Neural crest cell (in vitro differentiated cells): ENCODE data around the gene DOCK4. TPM values are rescaled to one million over a fixed set of nuclear protein-coding genes. Genes with fewer than 3 reads are reported as not detected.

Experiments used
- DNase-seq: peaks from one replicate; pipeline ENCODE4 v3.0.0; 2021; ENCODE audit warnings: low read depth, mixed read lengths, low spot score
- H3K27ac Mint-ChIP-seq: one replicate; pipeline ENCODE4 v1.8.0; 2021; ENCODE audit warnings: mild to moderate bottlenecking, mixed read lengths; ENCODE audit not compliant: unreplicated experiment
- H3K27me3 Mint-ChIP-seq: 2 replicates; pipeline ENCODE4 v1.8.0; 2021; ENCODE audit warnings: low read depth, mild to moderate bottlenecking, mixed read lengths
- H3K36me3 Mint-ChIP-seq: 2 replicates; pipeline ENCODE4 v1.8.0; 2021; ENCODE audit warnings: low read depth, mild to moderate bottlenecking, mixed read lengths
- H3K4me1 Mint-ChIP-seq: 2 replicates; pipeline ENCODE4 v1.8.0; 2021; ENCODE audit warnings: mixed read lengths
- H3K4me3 Mint-ChIP-seq: one replicate; pipeline ENCODE4 v1.8.0; 2021; ENCODE audit warnings: mild to moderate bottlenecking, mixed read lengths
- H3K9me3 Mint-ChIP-seq: 2 replicates; pipeline ENCODE4 v1.8.0; 2021; ENCODE audit warnings: mixed read lengths
- CTCF ChIP-seq: fragments of 200-600 bp; sonication (generic); conservative IDR thresholded peaks from 2 replicates; pipeline ENCODE4 v1.5.0; 2021; ENCODE audit warnings: antibody characterized with exemption, mild to moderate bottlenecking
- total RNA-seq: library from RNA; stranded (reverse); gene quantifications from 2 replicates; pipeline ENCODE4 v1.2.1, GENCODE V29; 2021

The DOCK4 gene
- total RNA-seq, 1 donor from 2014 or later = 15.3 TPM

- H3K27me3 Mint-ChIP-seq = no peaks in the 10 kb centered on the region
- peaks cover 5% of the 10 kb centered on the region for H3K4me1 Mint-ChIP-seq
- H3K27ac Mint-ChIP-seq = no peak overlapping the region
- no peak for TF ChIP-seq CTCF
- no peaks in the 10 kb centered on the region for H3K9me3 Mint-ChIP-seq
- H3K36me3 Mint-ChIP-seq = peaks cover 15% of the 10 kb centered on the region
- no peak for DNase-seq
- no peak overlapping the region for H3K4me3 Mint-ChIP-seq
Observed at GRCh38 chr7:111987115-111987826, 218.9 kb downstream of the DOCK4 start.

GRCh38 chr7:111986601-111987000 is 219.6 kb downstream of the DOCK4 start:
- Mint-ChIP-seq H3K27me3 (no peaks in the 10 kb centered on the region), H3K36me3 (peaks cover 17% of the 10 kb centered on the region), H3K9me3 (no peaks in the 10 kb centered on the region), H3K4me1 (peaks cover 5% of the 10 kb centered on the region), H3K27ac (no peak overlapping the region), H3K4me3 (no peak overlapping the region)
- TF ChIP-seq CTCF = no peak
- DNase-seq = no peak

- Mint-ChIP-seq H3K27ac (no peak overlapping the region), H3K36me3 (peaks cover 17% of the 10 kb centered on the region), H3K27me3 (no peaks in the 10 kb centered on the region), H3K4me3 (no peak overlapping the region), H3K4me1 (peaks cover 8% of the 10 kb centered on the region), H3K9me3 (no peaks in the 10 kb centered on the region)
- DNase-seq = no peak
- TF ChIP-seq CTCF = no peak
Observed at GRCh38 chr7:111985798-111986197, 220.4 kb downstream of the DOCK4 start.

- no peaks in the 10 kb centered on the region for H3K27me3 Mint-ChIP-seq
- no peak for DNase-seq
- H3K4me1 Mint-ChIP-seq = peaks cover 5% of the 10 kb centered on the region
- H3K36me3 Mint-ChIP-seq = peaks cover 20% of the 10 kb centered on the region
- no peak for TF ChIP-seq CTCF
- H3K9me3 Mint-ChIP-seq = no peaks in the 10 kb centered on the region
- H3K27ac Mint-ChIP-seq = no peak overlapping the region
- no peak overlapping the region for H3K4me3 Mint-ChIP-seq
Observed at GRCh38 chr7:111982804-111983203, 223.4 kb downstream of the DOCK4 start.

GRCh38 chr7:111982133-111982532 is 224.1 kb downstream of the DOCK4 start:
- Mint-ChIP-seq H3K36me3 (peaks cover 21% of the 10 kb centered on the region), H3K4me3 (no peak overlapping the region), H3K9me3 (no peaks in the 10 kb centered on the region), H3K27me3 (no peaks in the 10 kb centered on the region), H3K27ac (no peak overlapping the region), H3K4me1 (peaks cover 5% of the 10 kb centered on the region)
- DNase-seq = no peak
- TF ChIP-seq CTCF = no peak
